H1 (cell line): Measurements from ENCODE around the gene LENG9. TPM values are rescaled to one million over a fixed set of nuclear protein-coding genes. Genes with fewer than 3 reads are reported as not detected.

ENCODE experiments used
- CBX5 ChIP-seq: fragments of 300-800, 300-1000 bp; sonication (generic); IDR thresholded peaks from 2 replicates; pipeline ENCODE4 v1.7.1; 2016; ENCODE audit warnings: antibody characterized with exemption, low read length, low read depth
- CBX8 ChIP-seq: fragments of 300-800, 300-1000 bp; sonication (generic); IDR thresholded peaks from 2 replicates; pipeline ENCODE4 v1.7.1; 2016; ENCODE audit warnings: low read depth, low read length, borderline replicate concordance
- EZH2 ChIP-seq: fragments of 200-600 bp; sonication (generic); IDR thresholded peaks from 2 replicates; pipeline ENCODE4 v1.7.1; 2012; ENCODE audit warnings: low read depth, mild to moderate bottlenecking, moderate library complexity, low read length, inconsistent platforms; ENCODE audit not compliant: severe bottlenecking
- NANOG ChIP-seq: IDR thresholded peaks from 2 replicates; pipeline ENCODE4 v1.6.1; 2011; ENCODE audit warnings: low read length, low read depth, mild to moderate bottlenecking, inconsistent platforms; ENCODE audit not compliant: insufficient read depth, poor library complexity, severe bottlenecking
- POU5F1 ChIP-seq: IDR thresholded peaks from 2 replicates; pipeline ENCODE4 v1.6.1; 2011; ENCODE audit warnings: low read depth, mild to moderate bottlenecking, low read length, moderate library complexity
- RAD21 ChIP-seq, 2 experiments: IDR thresholded peaks in 1 of 2; conservative IDR thresholded peaks in 1 of 2; 2 replicates each; pipeline ENCODE4 v1.6.1; 2011; ENCODE audit warnings: low read depth in 2 of 2, low read length in 2 of 2, improper control_type of control experiment in 1 of 2, inconsistent platforms in 1 of 2, mild to moderate bottlenecking in 1 of 2, moderate library complexity in 1 of 2
- SIRT6 ChIP-seq: IDR thresholded peaks from one replicate; pipeline ENCODE4 v1.7.1; 2012; ENCODE audit warnings: low read length, inconsistent platforms
- SIX5 ChIP-seq: IDR thresholded peaks from 2 replicates; pipeline ENCODE4 v1.6.1; 2011; ENCODE audit warnings: mild to moderate bottlenecking, low read depth, low read length
- SUZ12 ChIP-seq: fragments of 200-600 bp; sonication (generic); IDR thresholded peaks from 2 replicates; pipeline ENCODE4 v1.6.1; 2012; ENCODE audit warnings: mild to moderate bottlenecking, inconsistent platforms, low read length, moderate library complexity, mixed read lengths
- TAF1 ChIP-seq: IDR thresholded peaks from 2 replicates; pipeline ENCODE4 v1.6.1; 2011; ENCODE audit warnings: mild to moderate bottlenecking, low read depth, low read length
- TBP ChIP-seq: IDR thresholded peaks from 2 replicates; pipeline ENCODE4 v1.6.1; 2011; ENCODE audit warnings: low read depth, low read length, improper control_type of control experiment
- polyA plus RNA-seq, 7 experiments: library from polyadenylated mRNA; depleted of rRNA in 3 of 7; stranded (reverse) in 5 of 7; unstranded in 2 of 7; fragments of >200 nt in 5 of 7; fragments of 200-250 nt in 2 of 7; gene quantifications; 1 replicate in 5 of 7; 2 replicates in 1 of 7; 4 replicates in 1 of 7; pipeline versions ENCODE4 v1.2.1 to v1.2.3, GENCODE V29; 2011 to 2013; ENCODE audit warnings: missing spikeins in 2 of 7, mixed read lengths in 2 of 7
- total RNA-seq: library from RNA; stranded (reverse); fragmentation: NEBNext Ultra II Directional; extraction: Animal tissue kit (Norgen Biotek cat#: 25700); gene quantifications from 2 replicates; pipeline ENCODE4 v1.2.1, GENCODE V29; 2021

The LENG9 gene
- total and polyA plus RNA-seq, 2 of the 8 experiments (the other 6 are each of a cell fraction or from before 2014, with no cell fraction given) = 1.6 to 3.9 TPM

DNA sequence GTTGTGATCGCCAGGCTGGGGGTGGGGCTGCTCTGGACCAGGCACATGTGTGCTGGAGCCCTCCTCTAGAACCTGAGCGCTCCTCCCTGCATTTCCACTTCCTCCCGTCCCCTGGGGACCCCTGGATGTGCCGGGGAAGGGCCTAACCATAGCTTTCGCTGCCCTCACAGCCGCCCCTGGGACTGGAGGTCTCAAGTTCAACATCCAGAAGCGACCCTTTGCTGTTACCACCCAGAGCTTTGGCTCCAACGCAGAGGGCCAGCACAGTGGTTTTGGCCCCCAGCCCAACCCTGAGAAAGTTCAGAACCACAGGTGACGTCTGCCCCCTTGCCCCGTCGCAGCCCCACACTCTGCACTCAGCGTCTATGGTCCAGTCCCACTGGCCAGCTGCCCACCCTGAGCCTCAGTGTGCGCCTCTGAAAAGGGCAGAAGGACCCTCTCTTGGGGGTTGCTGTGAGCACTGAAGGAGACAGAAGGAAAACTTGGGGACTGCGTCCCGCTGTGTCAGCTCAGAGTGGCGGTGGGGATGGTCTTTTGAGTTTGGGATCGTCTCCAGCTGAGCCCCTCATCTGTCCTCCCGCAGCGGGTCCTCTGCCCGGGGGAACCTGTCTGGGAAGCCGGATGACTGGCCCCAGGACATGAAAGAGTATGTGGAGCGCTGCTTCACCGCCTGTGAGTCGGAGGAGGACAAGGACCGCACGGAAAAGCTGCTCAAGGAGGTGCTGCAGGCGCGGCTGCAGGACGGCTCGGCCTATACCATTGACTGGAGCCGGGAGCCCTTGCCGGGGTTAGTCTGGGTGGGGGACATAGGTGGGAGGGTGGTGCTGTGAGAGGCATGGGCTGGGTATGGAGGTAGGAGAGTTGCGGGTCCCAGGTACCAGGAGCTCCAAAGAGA, 8.6 kb downstream of the LENG9 start (continued):
- TF ChIP-seq SUZ12 (no peak), SIX5 (no peak), SIRT6 (no peak), NANOG (no peak), RAD21 (IDR thresholded peaks at IDR 0.05 in 1 of 2, conservative IDR thresholded peaks at IDR 0.05 in 1 of 2; ENCODE audit: low read depth in 2 of 2, low read length in 2 of 2) (no peak), EZH2 (no peak), POU5F1 (no peak), TBP (no peak), TAF1 (no peak), CBX5 (no peak), CBX8 (no peak)
- TF ChIP-seq, all 59 proteins: peak for 0
